ENCODE measurements around the gene CNIH3. TPM values are rescaled to one million over a fixed set of nuclear protein-coding genes. Genes with fewer than 3 reads are reported as not detected.

Gene CNIH3
- polyA plus RNA-seq, 1 donor (not counting 4 experiments of a cell fraction or from before 2014, with no cell fraction given): 0.81 TPM

DNA sequence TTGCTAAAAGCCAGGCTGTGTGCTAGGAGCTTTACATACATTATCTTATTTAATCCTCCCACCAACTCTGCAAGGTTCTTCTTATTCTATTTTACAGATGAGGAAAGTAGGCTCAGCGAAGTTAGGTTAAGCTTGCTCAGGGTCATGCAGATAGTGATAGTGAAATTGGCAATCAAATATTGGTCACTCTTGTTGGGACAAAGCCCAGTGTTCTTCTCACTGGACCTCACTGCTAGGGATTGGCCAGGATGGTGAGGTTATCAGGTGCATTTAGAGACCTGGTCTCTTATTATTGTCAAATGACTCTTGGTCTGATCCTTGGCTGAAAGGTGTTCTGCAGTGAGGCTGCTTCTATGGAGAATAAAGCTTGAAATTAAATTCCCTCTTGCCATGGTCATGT is 145.1 kb downstream of the CNIH3 start:
- Histone ChIP-seq H3K4me1 (ENCODE audit: control insufficient read depth, extremely low read depth, insufficient read depth, low read length) (no peaks in the 10 kb centered on the region), H3K27me3 (ENCODE audit: control insufficient read depth, extremely low read depth, insufficient read depth, low read length) (no peaks in the 10 kb centered on the region), H3K9me3 (ENCODE audit: control insufficient read depth, low read depth, low read length) (no peaks in the 10 kb centered on the region), H2AFZ (ENCODE audit: control insufficient read depth, low read length) (no peak overlapping the region), H3K79me2 (ENCODE audit: control insufficient read depth, insufficient read depth, low read length) (no peaks in the 10 kb centered on the region), H4K20me1 (ENCODE audit: control insufficient read depth, extremely low read depth, insufficient read depth, low read length) (no peaks in the 10 kb centered on the region), H3K27ac (ENCODE audit: control insufficient read depth, insufficient read depth, low read length) (no peak overlapping the region), H3K4me2 (ENCODE audit: control insufficient read depth, extremely low read depth, insufficient read depth, low read depth, low read length) (no peak overlapping the region), H3K36me3 (ENCODE audit: control insufficient read depth in 2 of 2, extremely low read depth in 1 of 2, insufficient read depth in 2 of 2, low read length in 2 of 2) (no peaks in the 10 kb centered on the region), H3K9ac (ENCODE audit: control insufficient read depth, extremely low read depth, insufficient read depth, low read length) (no peak overlapping the region), H3K4me3 (ENCODE audit: control insufficient read depth in 2 of 3, extremely low read depth in 1 of 3, insufficient read depth in 2 of 3, low read depth in 1 of 3, low read length in 3 of 3) (no peak overlapping the region), H3K9me1 (ENCODE audit: control insufficient read depth, extremely low read depth, insufficient read depth, low read length) (no peaks in the 10 kb centered on the region)
- TF ChIP-seq, protein P1, sequence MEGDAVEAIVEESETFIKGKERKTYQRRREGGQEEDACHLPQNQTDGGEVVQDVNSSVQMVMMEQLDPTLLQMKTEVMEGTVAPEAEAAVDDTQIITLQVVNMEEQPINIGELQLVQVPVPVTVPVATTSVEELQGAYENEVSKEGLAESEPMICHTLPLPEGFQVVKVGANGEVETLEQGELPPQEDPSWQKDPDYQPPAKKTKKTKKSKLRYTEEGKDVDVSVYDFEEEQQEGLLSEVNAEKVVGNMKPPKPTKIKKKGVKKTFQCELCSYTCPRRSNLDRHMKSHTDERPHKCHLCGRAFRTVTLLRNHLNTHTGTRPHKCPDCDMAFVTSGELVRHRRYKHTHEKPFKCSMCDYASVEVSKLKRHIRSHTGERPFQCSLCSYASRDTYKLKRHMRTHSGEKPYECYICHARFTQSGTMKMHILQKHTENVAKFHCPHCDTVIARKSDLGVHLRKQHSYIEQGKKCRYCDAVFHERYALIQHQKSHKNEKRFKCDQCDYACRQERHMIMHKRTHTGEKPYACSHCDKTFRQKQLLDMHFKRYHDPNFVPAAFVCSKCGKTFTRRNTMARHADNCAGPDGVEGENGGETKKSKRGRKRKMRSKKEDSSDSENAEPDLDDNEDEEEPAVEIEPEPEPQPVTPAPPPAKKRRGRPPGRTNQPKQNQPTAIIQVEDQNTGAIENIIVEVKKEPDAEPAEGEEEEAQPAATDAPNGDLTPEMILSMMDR (optimal IDR thresholded peaks at IDR 0.05 in 1 of 3, IDR thresholded peaks at IDR 0.05 in 1 of 3, conservative IDR thresholded peaks at IDR 0.05 in 1 of 3; ENCODE audit: extremely low read depth in 1 of 3, insufficient read depth in 2 of 3, low read length in 3 of 3): no peak
- no peak for TF ChIP-seq EZH2 (IDR thresholded peaks at IDR 0.05; ENCODE audit: low read length)
- no peak for FAIRE-seq
- dilution Hi-C loops (cut with MboI; ENCODE audit: extremely low pct_ligation_motif_present, low sequenced_read_pairs): no loop called here
- no peak for DNase-seq (ENCODE audit: low read depth, low spot score)

DNA sequence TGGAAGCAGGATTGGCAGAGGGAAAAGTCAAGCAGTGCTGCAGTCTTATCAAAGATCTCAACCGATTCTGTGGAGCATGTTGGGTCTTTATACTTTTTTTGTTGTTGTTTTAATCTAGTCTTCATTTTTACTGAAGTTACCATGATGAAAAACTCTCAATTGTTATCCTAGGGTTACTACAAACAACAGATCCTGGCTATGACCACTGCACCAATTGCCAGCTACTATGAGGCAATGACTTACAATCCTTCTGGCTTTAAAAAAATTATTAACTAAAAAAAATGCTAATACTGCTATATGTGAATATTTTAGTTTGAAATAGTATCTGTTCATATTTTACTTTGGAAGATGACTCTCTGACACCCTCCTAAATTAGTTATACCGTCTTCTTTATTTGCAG is 145.9 kb downstream of the CNIH3 start:
- Histone ChIP-seq H3K9me3 (ENCODE audit: control insufficient read depth, low read depth, low read length) (no peaks in the 10 kb centered on the region), H3K79me2 (ENCODE audit: control insufficient read depth, insufficient read depth, low read length) (no peaks in the 10 kb centered on the region), H2AFZ (ENCODE audit: control insufficient read depth, low read length) (no peak overlapping the region), H3K9ac (ENCODE audit: control insufficient read depth, extremely low read depth, insufficient read depth, low read length) (no peak overlapping the region), H3K27ac (ENCODE audit: control insufficient read depth, insufficient read depth, low read length) (no peak overlapping the region), H3K4me2 (ENCODE audit: control insufficient read depth, extremely low read depth, insufficient read depth, low read depth, low read length) (no peak overlapping the region), H3K9me1 (ENCODE audit: control insufficient read depth, extremely low read depth, insufficient read depth, low read length) (no peaks in the 10 kb centered on the region), H3K27me3 (ENCODE audit: control insufficient read depth, extremely low read depth, insufficient read depth, low read length) (no peaks in the 10 kb centered on the region), H3K4me3 (ENCODE audit: control insufficient read depth in 2 of 3, extremely low read depth in 1 of 3, insufficient read depth in 2 of 3, low read depth in 1 of 3, low read length in 3 of 3) (no peak overlapping the region), H4K20me1 (ENCODE audit: control insufficient read depth, extremely low read depth, insufficient read depth, low read length) (no peaks in the 10 kb centered on the region), H3K4me1 (ENCODE audit: control insufficient read depth, extremely low read depth, insufficient read depth, low read length) (no peaks in the 10 kb centered on the region), H3K36me3 (ENCODE audit: control insufficient read depth in 2 of 2, extremely low read depth in 1 of 2, insufficient read depth in 2 of 2, low read length in 2 of 2) (no peaks in the 10 kb centered on the region)
- dilution Hi-C loops (cut with MboI; ENCODE audit: extremely low pct_ligation_motif_present, low sequenced_read_pairs): no loop called here
- DNase-seq (ENCODE audit: low read depth, low spot score) (no peak), FAIRE-seq (no peak)
- no peak for TF ChIP-seq EZH2 (IDR thresholded peaks at IDR 0.05; ENCODE audit: low read length)
- TF ChIP-seq, protein P1 (optimal IDR thresholded peaks at IDR 0.05 in 1 of 3, IDR thresholded peaks at IDR 0.05 in 1 of 3, conservative IDR thresholded peaks at IDR 0.05 in 1 of 3; ENCODE audit: extremely low read depth in 1 of 3, insufficient read depth in 2 of 3, low read length in 3 of 3): no peak

Data from keratinocyte (primary cell).